HG03060 (cell line): ENCODE measurements around the gene CARD19.
A peak's percentile ranks its signal among the peaks of the same experiment; 100 is the strongest.

Source experiments
- ATAC-seq: cut with Tn5 transposase; IDR thresholded peaks from one replicate; pipeline ENCODE4 v1.9.1; 2021; ENCODE audit warnings: low read depth, moderate number of reproducible peaks; ENCODE audit not compliant: unreplicated experiment

CARD19 gene

DNA sequence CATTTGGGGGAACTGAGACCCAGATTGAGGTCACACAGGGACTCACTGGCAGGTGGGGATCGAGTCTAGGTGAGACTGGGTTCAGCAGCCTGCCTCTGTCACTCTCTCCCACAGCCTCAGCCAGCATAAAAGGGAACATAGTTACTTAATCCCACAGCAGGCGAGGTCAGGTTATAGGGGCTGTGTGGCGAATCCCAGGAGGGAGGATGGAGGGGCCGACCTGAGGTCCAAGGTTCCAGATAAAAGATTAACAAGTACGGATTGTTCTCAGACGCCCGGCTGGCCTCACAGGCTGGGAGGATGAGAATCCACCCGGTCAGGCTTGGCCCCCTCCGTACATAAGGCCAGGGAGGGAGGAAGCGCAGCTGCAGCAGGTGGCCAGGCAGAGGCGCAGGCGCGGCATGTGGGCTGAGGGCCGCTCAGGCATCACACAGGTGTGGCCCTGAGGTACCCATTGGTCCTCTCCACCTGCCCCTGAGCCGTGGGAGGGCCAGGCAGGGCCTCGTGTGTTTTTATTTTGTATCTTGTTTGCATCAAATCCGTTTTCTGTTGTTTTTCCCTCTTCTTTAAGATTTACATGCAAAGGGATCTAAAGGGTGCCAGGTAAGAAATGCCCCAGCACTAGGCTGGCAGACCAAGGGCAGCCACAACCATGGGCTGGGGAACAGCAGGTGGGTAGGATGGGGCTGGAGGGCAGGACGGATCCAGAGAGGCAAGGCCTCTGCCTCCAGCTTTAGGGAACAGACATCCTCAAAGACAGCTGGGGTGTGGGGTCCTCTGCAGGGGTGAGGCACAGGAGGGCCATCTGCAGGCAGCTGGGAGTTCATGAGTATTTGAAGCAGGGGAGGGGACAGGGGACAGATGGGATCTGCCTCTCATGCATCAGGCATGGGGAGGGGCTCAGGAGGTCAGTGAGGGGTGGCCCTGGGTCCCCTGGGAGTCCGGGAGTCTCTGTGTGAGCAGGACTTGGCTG lies 33.9 kb upstream of the CARD19 start:
- ATAC-seq, result no peak

DNA sequence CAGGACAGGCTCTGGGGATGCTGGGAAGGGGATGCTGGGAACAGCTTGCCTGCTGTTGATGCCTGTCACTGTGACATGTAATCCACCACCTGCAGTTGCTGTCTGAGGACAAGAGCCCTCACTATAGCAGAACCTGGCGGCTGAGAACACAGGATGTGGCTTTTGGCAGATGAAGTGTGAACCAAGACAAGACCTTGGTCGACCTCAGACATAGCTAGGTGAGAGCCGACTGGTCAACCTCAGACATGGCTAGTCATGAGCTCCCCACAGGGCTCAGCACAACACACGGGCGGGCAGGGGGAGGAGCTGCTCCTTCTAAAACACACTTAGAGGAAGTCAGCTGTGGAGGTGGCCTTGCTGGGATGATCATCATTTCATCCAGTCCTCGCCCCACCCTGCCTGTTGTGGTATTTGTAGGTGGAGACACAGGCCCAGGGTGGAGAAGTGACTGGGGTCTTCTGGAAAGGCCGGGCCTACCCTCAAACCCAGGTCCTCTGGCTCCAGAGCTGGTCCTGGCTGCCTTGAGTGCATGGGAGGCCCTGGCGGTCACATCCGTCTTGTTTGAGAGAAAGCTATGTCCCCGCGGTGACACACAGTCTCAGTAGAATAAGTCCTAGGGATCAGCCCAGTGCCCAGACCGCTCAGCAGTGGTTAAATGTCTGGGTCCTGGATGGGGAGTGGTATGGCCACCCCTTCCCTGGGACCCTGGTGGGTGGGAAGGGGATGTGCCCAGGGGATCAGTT lies 31.5 kb upstream of the CARD19 start:
- peak; percentile 85 for ATAC-seq

- ATAC-seq, result no peak
These were observed 30.8 kb upstream of the CARD19 start for GRCh38 chr9:93065135-93065720.

GRCh38 chr9:93066978-93067603 lies 28.9 kb upstream of the CARD19 start:
- ATAC-seq, result no peak

- ATAC-seq, result no peak
These were observed 27.1 kb upstream of the CARD19 start for GRCh38 chr9:93068956-93069355.

DNA sequence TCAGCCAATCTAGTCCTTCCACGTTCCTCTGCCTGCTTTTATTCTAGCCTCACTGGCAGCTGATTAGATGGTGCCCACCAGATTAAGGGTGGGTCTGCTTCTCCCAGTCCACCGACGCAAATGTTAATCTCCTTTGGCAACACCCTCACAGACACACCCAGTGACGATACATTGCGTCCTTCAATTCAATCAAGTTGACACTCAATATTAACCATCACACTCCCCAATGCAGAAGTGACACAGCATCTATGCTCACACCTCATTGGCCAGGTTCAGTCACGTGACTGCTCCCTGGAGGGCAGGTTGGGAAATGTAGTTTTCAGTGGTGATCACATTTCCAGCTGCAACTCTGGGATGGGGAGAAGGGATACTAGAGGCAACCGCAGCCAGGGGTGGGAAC lies 24.6 kb upstream of the CARD19 start:
- ATAC-seq, result no peak

DNA sequence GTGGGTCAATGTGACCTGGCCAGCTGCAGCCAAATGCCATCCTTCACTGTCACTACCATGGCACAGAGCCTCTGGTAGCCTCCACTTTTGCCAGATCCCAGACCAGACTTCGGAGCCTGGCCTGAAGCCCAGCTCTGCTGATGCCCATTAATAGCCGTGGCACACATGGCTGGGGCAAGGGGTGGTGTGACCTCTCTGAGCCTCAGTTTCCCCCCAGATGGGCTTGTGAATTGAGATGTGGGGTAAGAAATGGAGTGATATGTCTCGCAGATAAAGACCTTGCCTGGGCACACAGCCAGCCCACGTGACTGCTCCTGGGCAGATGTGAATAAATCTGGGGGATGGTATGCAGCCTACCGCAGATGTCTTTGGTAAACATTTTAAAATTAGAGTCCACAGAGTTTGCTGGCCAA lies 23.6 kb upstream of the CARD19 start:
- no peak for ATAC-seq

DNA sequence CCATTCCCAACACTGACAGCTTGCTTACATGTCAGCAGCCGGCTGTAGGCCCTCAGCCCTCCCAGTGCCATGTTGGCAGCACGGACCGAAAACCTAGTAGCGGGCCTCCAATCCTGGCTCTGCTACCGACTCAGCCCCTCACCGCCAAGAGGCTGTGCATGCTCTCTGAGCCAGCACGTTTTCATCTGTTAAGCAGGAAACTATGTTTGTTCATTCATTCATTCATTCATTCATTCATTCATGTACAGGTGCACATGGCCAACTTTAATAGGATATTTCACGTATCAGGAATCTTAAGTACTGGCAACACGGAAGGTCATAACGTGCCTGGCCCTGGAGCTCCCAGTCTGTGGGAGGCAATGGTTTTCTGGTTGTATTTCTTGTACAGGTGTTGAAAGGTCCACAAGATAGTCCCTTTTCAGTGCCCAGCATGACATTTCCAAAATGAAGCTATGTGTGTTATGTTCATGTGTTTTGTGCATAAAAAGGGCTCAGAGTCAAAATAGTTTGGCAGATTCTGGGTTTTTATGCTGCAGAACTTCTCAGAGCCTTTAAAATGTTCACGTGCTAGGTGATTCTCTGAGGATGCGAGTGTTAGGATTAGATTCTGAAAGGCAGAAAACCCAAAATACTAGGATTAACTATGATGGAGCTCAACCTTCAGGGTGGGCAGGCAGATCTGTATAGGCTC lies 19.8 kb upstream of the CARD19 start:
- ATAC-seq, result no peak

GRCh38 chr9:93076792-93077128 lies 19.3 kb upstream of the CARD19 start:
- ATAC-seq, result no peak

GRCh38 chr9:93077367-93077766 lies 18.6 kb upstream of the CARD19 start:
- no peak for ATAC-seq

DNA sequence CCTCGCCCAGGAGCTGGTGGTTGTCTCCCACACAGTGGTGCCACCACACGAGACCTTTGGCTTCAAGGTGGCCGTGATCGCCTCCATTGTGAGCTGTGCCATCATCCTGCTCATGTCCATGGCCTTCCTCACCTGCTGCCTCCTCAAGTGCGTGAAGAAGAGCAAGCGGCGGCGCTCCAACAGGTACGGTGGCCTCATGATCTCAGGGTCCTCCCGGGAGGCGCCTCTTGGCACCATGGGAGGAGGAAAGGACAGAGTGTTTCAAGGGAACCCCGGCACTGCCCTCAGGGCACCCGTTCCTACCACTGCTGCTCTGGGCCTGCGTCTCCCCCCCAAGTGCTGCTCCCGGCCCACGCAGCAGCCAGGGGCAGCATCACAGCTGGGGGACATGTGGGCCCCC lies 18.2 kb upstream of the CARD19 start:
- no peak for ATAC-seq

GRCh38 chr9:93079371-93079770 lies 16.6 kb upstream of the CARD19 start:
- no peak for ATAC-seq

- no peak for ATAC-seq
These were observed 15.6 kb upstream of the CARD19 start for GRCh38 chr9:93080406-93080805.

- ATAC-seq, result no peak
These were observed 14.9 kb upstream of the CARD19 start for GRCh38 chr9:93081081-93081529.

- no peak for ATAC-seq
These were observed 14.1 kb upstream of the CARD19 start for GRCh38 chr9:93081931-93082330.

DNA sequence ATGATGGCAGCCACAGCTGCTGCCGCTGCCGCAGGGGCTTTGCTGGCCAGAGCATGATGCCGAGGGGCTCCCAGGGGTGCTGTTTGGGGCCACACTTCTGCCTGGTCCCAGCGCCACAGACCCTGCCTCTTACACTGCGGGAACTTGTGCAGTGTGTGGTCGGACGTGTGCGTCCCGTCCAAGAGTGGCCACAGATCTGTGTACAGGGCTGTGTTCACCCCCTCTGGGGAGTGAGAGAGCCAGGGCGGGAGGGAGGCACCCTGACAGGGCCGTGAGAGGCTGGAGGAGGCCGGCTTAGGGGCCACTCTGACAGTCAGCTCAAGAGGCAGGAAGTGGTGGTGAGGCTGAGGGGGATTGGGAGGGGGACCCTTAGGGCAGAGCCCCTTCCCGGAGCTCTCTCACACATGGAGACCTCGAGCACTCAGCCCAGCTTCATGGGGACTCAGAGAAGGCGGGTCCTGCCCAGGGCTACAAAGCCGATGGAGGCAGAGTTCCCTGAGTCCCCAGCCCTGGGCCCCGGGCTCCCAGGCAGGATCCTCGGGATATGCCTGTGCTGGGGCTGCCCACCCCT lies 13.1 kb upstream of the CARD19 start:
- no peak for ATAC-seq

DNA sequence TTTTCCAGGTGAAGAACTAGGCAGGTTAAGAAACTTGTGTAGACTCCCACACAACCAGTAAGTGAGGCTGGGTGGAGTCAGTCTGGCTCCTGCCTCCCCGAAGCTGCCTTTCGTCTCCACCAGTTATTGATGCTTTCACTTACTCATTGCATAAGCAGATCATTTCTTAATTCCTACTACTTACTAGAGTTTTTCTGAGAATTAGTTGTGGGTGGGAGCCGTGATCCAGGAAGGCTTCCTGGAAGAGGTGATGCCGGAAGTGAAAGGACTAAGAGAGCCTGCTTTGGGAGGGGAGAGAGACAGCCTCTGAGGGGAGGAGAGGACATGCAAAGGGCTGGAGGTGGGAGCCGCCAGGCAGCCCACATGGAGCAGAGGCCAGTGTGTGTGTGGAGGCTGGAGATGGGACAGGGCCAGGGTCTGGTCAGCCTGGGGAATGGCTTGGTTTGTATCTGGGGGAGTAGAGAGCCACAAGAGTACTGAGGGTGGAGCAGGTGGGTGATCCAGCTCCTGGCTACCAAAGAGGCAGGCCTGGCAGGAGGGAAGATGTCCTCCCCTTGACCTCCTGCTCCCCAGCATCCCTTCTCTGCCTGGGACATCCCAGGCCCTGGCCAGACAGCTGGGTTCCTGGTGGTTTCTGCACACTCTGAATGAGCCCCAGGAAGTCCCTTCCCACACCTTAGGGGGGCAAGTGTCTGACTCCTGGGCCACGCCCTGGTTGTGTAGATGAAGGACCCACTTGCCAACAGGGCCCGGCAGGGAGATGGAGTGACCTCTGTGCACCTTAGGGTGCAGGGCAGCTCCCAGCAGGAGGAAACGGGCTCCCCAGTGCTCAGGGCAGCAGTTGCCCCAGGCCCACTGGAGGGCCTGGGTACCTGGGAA lies 12.2 kb upstream of the CARD19 start:
- no peak for ATAC-seq

DNA sequence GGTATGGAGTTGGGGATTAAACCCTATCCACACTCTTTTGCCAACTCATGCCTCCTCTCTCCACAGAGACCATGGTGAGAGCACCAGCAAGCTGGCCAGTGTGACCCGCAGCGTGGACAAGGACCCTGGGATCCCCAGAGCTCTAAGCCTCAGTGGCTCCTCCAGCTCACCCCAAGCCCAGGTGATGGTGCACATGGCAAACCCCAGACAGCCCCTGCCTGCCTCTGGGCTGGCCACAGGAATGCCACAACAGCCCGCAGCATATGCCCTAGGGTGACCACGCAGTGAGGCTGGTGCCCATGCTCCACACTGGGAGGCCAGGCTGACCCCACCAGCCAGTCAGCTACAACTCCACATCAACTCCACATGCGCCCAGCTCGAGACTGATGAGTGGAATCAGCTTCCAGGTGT lies 11.5 kb upstream of the CARD19 start:
- ATAC-seq, result no peak

DNA sequence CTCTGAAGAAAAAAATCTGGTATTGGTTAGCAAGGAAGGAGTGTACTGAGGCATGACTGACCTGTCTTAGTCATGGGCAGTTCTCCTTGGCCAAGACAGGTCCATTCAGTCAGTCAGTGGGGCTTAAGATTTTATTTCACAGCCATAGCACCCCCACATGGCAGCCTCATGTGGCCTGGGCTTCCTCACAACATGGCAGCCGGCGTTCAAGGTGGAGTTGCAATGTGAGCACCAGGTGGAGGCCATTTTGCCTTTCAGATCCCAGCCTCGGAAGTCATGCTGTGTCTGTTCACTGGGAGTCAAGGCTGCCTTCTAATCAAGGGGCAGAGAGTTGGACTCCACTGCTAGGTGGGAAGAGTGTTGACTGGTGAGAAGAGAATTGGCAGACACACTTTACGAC lies 10.3 kb upstream of the CARD19 start:
- ATAC-seq, result no peak
